ENCODE data around the gene LKAAEAR1. TPM values are rescaled to one million over a fixed set of nuclear protein-coding genes. Genes with fewer than 3 reads are reported as not detected.

LKAAEAR1 gene
- total RNA-seq, 1 experiment from 2014 or later = 1.7 TPM

GRCh38 chr20:64049060-64049877, 34.9 kb downstream of the LKAAEAR1 start, which contains the start of gene SOX18:
TSS of gene SOX18 (minus strand) at chr20:64049639. CDS start at chr20:64049516, 123 bp downstream.
- TF ChIP-seq ZNF219 (CRISPR knock-in tag; IDR thresholded peaks at IDR 0.05; ENCODE audit: borderline replicate concordance) (no peak), TEAD4 (CRISPR knock-in tag; IDR thresholded peaks at IDR 0.05) (no peak), CREB1 (CRISPR knock-in tag; IDR thresholded peaks at IDR 0.05) (no peak), ZNF281 (CRISPR knock-in tag; IDR thresholded peaks at IDR 0.05) (no peak), ZNF138 (CRISPR knock-in tag; conservative IDR thresholded peaks at IDR 0.05) (no peak), E2F5 (CRISPR knock-in tag; IDR thresholded peaks at IDR 0.05) (no peak), ZMAT4 (CRISPR knock-in tag; IDR thresholded peaks at IDR 0.05) (no peak), ZNF532 (CRISPR knock-in tag; IDR thresholded peaks at IDR 0.05; ENCODE audit: borderline replicate concordance) (no peak), NR1H2 (CRISPR knock-in tag; IDR thresholded peaks at IDR 0.05) (no peak), E2F1 (CRISPR knock-in tag; IDR thresholded peaks at IDR 0.05) (no peak), SMAD3 (CRISPR knock-in tag; IDR thresholded peaks at IDR 0.05; ENCODE audit: borderline replicate concordance) (no peak), CTCF (IDR thresholded peaks at IDR 0.05) (no peak), MYBL2 (CRISPR knock-in tag; IDR thresholded peaks at IDR 0.05) (no peak)
- peaks cover 68% of the 10 kb centered on the region for H3K27me3 Mint-ChIP-seq (ENCODE audit: low read depth)

More at GRCh38 chr20:64049060-64049877, 34.9 kb downstream of the LKAAEAR1 start, which contains the start of gene SOX18:
- ATAC-seq (peak; percentile 32), DNase-seq (ENCODE audit: low spot score) (peak; percentile 58)
- H3K4me1 Mint-ChIP-seq = peaks cover 29% of the 10 kb centered on the region
- no peaks in the 10 kb centered on the region for H3K9me3 Mint-ChIP-seq
- H3K36me3 Mint-ChIP-seq = no peaks in the 10 kb centered on the region
- ChIA-PET CTCF (interaction anchor here (0.7 to 2.3 kb wide), 5 partner anchors 8 to 68 kb away, joined by 3 to 15 read pairs (median 5); partner anchors contain the start of genes PRPF6 and TCEA2), POLR2A (no interaction called here)
- H3K4me3 Mint-ChIP-seq = peak within 1 kb of the TSS; percentile 57
- H3K27ac Mint-ChIP-seq = no peak within 1 kb of the TSS

Measured in WTC11 (cell line).